ENCODE results near the gene CD79B.
"Not testable (repeated sequence)": the region's sequence is repeated elsewhere in the genome, so short reads cannot be mapped to it uniquely, and the experiment has no call there.

CD79B gene

GRCh38 chr17:63932721-63933120, 590 bp upstream of the CD79B start:
- Mint-ChIP-seq H3K27me3 (no peaks in the 10 kb centered on the region), H3K4me3 (peak overlapping the region; percentile 99), H3K36me3 (peaks cover 38 to 40% of the 10 kb centered on the region in 2 donors), H3K27ac (peak overlapping the region; percentile 98), H3K9me3 (peaks cover 0 to 4% of the 10 kb centered on the region in 2 donors), H3K4me1 (peaks cover 55 to 83% of the 10 kb centered on the region in 2 donors)
- no peak for DNase-seq
- ATAC-seq (replicated peaks), result peak; percentile 24

- peak; percentile 63 for DNase-seq
- peak; percentile 55 to 58 for ATAC-seq (replicated peaks)
- Mint-ChIP-seq H3K9me3 (peaks cover 0 to 2% of the 10 kb centered on the region in 2 donors), H3K27ac (peak overlapping the region; percentile 94), H3K4me3 (peak overlapping the region; percentile 99), H3K4me1 (peaks cover 57 to 86% of the 10 kb centered on the region in 2 donors), H3K27me3 (no peaks in the 10 kb centered on the region), H3K36me3 (peaks cover 42 to 43% of the 10 kb centered on the region in 2 donors)
Measured at GRCh38 chr17:63930951-63931575, 1.1 kb downstream of the CD79B start.

GRCh38 chr17:63929860-63930766, 2.0 kb downstream of the CD79B start:
- H3K36me3 Mint-ChIP-seq, result peaks cover 43 to 45% of the 10 kb centered on the region in 2 donors
- ATAC-seq (replicated peaks) (no peak), DNase-seq (no peak)
- no peaks in the 10 kb centered on the region for H3K9me3 Mint-ChIP-seq
- H3K27me3 Mint-ChIP-seq, result no peaks in the 10 kb centered on the region
- H3K4me1 Mint-ChIP-seq, result peaks cover 61 to 86% of the 10 kb centered on the region in 2 donors
- H3K4me3 Mint-ChIP-seq, result peak overlapping the region; percentile 99
- peak overlapping the region; percentile 81 for H3K27ac Mint-ChIP-seq

- H3K27ac Mint-ChIP-seq, result peak overlapping the region; percentile 86
- H3K4me1 Mint-ChIP-seq, result peaks cover 58 to 86% of the 10 kb centered on the region in 2 donors
- no peak for ATAC-seq (replicated peaks)
- H3K36me3 Mint-ChIP-seq, result peaks cover 43 to 45% of the 10 kb centered on the region in 2 donors
- H3K9me3 Mint-ChIP-seq, result no peaks in the 10 kb centered on the region
- DNase-seq, result no peak
- H3K4me3 Mint-ChIP-seq, result peak overlapping the region; percentile 99
- no peaks in the 10 kb centered on the region for H3K27me3 Mint-ChIP-seq
Measured at GRCh38 chr17:63928966-63929695, 3.0 kb downstream of the CD79B start.

- Mint-ChIP-seq H3K36me3 (peaks cover 43 to 45% of the 10 kb centered on the region in 2 donors), H3K27ac (peak overlapping the region; percentile 42), H3K4me1 (peaks cover 53 to 86% of the 10 kb centered on the region in 2 donors), H3K9me3 (no peaks in the 10 kb centered on the region), H3K27me3 (no peaks in the 10 kb centered on the region), H3K4me3 (peak overlapping the region; percentile 99)
- no peak for DNase-seq
- ATAC-seq (replicated peaks), result no peak
Measured at GRCh38 chr17:63928172-63928666, 3.9 kb downstream of the CD79B start.

- DNase-seq, result no peak
- peak overlapping the region; percentile 73 for H3K27ac Mint-ChIP-seq
- H3K36me3 Mint-ChIP-seq, result peaks cover 43 to 45% of the 10 kb centered on the region in 2 donors
- H3K27me3 Mint-ChIP-seq, result no peaks in the 10 kb centered on the region
- no peaks in the 10 kb centered on the region for H3K9me3 Mint-ChIP-seq
- peaks cover 50 to 86% of the 10 kb centered on the region in 2 donors for H3K4me1 Mint-ChIP-seq
- peak overlapping the region; percentile 99 for H3K4me3 Mint-ChIP-seq
- ATAC-seq (replicated peaks), result peak; percentile 18 to 22
Measured at GRCh38 chr17:63927464-63928171, 4.5 kb downstream of the CD79B start.

GRCh38 chr17:63926164-63926563, 6.0 kb downstream of the CD79B start:
- Mint-ChIP-seq H3K4me3 (no peak overlapping the region), H3K4me1 (peaks cover 55 to 92% of the 10 kb centered on the region in 2 donors), H3K9me3 (no peaks in the 10 kb centered on the region), H3K27me3 (no peaks in the 10 kb centered on the region), H3K27ac (peak overlapping the region; percentile 65), H3K36me3 (peaks cover 36 to 37% of the 10 kb centered on the region in 2 donors)
- DNase-seq (no peak), ATAC-seq (replicated peaks) (no peak)

- H3K27me3 Mint-ChIP-seq, result no peaks in the 10 kb centered on the region
Measured at GRCh38 chr17:63925615-63926014, 6.5 kb downstream of the CD79B start.

GRCh38 chr17:63922402-63922801, 9.7 kb downstream of the CD79B start:
- DNase-seq, result peak; percentile 70
- H3K36me3 Mint-ChIP-seq, H3K9me3 Mint-ChIP-seq, H3K27me3 Mint-ChIP-seq: not testable (repeated sequence)
- peak; percentile 75 to 76 for ATAC-seq (replicated peaks)
- H3K4me3 Mint-ChIP-seq, result peak overlapping the region; percentile 69 to 80
- H3K27ac Mint-ChIP-seq, result peak overlapping the region; percentile 88
- H3K4me1 Mint-ChIP-seq, result peaks cover 52 to 81% of the 10 kb centered on the region in 2 donors

More at GRCh38 chr17:63925615-63926014, 6.5 kb downstream of the CD79B start:
- Mint-ChIP-seq H3K9me3 (no peaks in the 10 kb centered on the region), H3K27ac (peak overlapping the region; percentile 95), H3K4me1 (peaks cover 56 to 95% of the 10 kb centered on the region in 2 donors), H3K36me3 (peaks cover 30 to 31% of the 10 kb centered on the region in 2 donors), H3K4me3 (peak overlapping the region; percentile 61 to 62)
- ATAC-seq (replicated peaks), result peak; percentile 61 to 71
- peak; percentile 80 for DNase-seq

GRCh38 chr17:63920779-63921178, 11.4 kb downstream of the CD79B start:
- Mint-ChIP-seq H3K4me1 (peaks cover 55 to 78% of the 10 kb centered on the region in 2 donors), H3K4me3 (peak overlapping the region in 1 of 2 donors; percentile 55), H3K27ac (peak overlapping the region; percentile 87)
- H3K9me3 Mint-ChIP-seq, H3K27me3 Mint-ChIP-seq, H3K36me3 Mint-ChIP-seq: not testable (repeated sequence)
- DNase-seq (peak; percentile 82), ATAC-seq (replicated peaks) (peak; percentile 58 to 63)

- H3K27ac Mint-ChIP-seq, result peak overlapping the region; percentile 49
Measured at GRCh38 chr17:63920050-63920449, 12.1 kb downstream of the CD79B start.

GRCh38 chr17:63919311-63919723, 12.8 kb downstream of the CD79B start:
- H3K4me1 Mint-ChIP-seq, result peaks cover 55 to 76% of the 10 kb centered on the region in 2 donors
- no peaks in the 10 kb centered on the region for H3K36me3 Mint-ChIP-seq
- peak overlapping the region; percentile 64 to 71 for H3K4me3 Mint-ChIP-seq

More at GRCh38 chr17:63920050-63920449, 12.1 kb downstream of the CD79B start:
- not testable (repeated sequence) for DNase-seq; H3K9me3 Mint-ChIP-seq; H3K36me3 Mint-ChIP-seq; ATAC-seq (replicated peaks); H3K27me3 Mint-ChIP-seq
- Mint-ChIP-seq H3K4me3 (peak overlapping the region in 1 of 2 donors; percentile 49), H3K4me1 (peaks cover 54 to 77% of the 10 kb centered on the region in 2 donors)

GRCh38 chr17:63918789-63919305, 13.3 kb downstream of the CD79B start, which contains the start of gene GH1:
Gene GH1, minus strand, starts transcription at chr17:63918839. Its CDS starts 63 bp downstream, at chr17:63918776.
- not testable (repeated sequence) for H3K27me3 Mint-ChIP-seq; ATAC-seq (replicated peaks); H3K9me3 Mint-ChIP-seq; DNase-seq; H3K36me3 Mint-ChIP-seq
- Mint-ChIP-seq H3K27ac (peak within 1 kb of the TSS; percentile 90), H3K4me3 (peak within 1 kb of the TSS; percentile 64 to 71), H3K4me1 (peaks cover 58 to 76% of the 10 kb centered on the region in 2 donors)

More at GRCh38 chr17:63919311-63919723, 12.8 kb downstream of the CD79B start:
- Mint-ChIP-seq H3K9me3 (no peaks in the 10 kb centered on the region), H3K27ac (peak overlapping the region; percentile 90), H3K27me3 (no peaks in the 10 kb centered on the region)
- peak; percentile 79 for DNase-seq
- ATAC-seq (replicated peaks), result peak; percentile 48 to 51
